Heart right ventricle (tissue), 16 donors: ENCODE measurements around the gene VAC14. TPM values are rescaled to one million over a fixed set of nuclear protein-coding genes. Genes with fewer than 3 reads are reported as not detected.

Source experiments
- ATAC-seq, 8 donors: fragments of 200-7000 bp; cut with Tn5 transposase; one replicate each; pipeline ENCODE4 v1.9.1; 2020; ENCODE audit warnings: mild to moderate bottlenecking in 8 of 8, moderate library complexity in 8 of 8, moderate number of reproducible peaks in 1 of 8
- DNase-seq, 2 donors: peaks; one replicate each; pipeline ENCODE4 v3.0.0-alpha.2; 2020
- H3K27ac ChIP-seq, 10 donors: fragments of 200-600 bp; sonication (generic) in 2 of 10; one replicate each; pipeline versions ENCODE4 v1.5.0 to v1.8.0; 2020 to 2022; ENCODE audit warnings: mild to moderate bottlenecking in 3 of 10
- H3K27me3 ChIP-seq, 7 donors: fragments of 200-600 bp; one replicate each; pipeline ENCODE4 v1.8.0; 2021 to 2022; ENCODE audit warnings: mild to moderate bottlenecking in 2 of 7
- H3K36me3 ChIP-seq, 9 donors: fragments of 200-600 bp; sonication (generic) in 1 of 9; one replicate each; pipeline versions ENCODE4 v1.5.0 to v1.8.0; 2020 to 2022; ENCODE audit warnings: mild to moderate bottlenecking in 2 of 9
- H3K4me1 ChIP-seq, 9 donors: fragments of 200-600 bp; sonication (generic) in 1 of 9; one replicate each; pipeline versions ENCODE4 v1.5.0 to v1.8.0; 2020 to 2022; ENCODE audit warnings: mild to moderate bottlenecking in 4 of 9
- H3K4me3 ChIP-seq, 10 donors: fragments of 200-600 bp; sonication (generic) in 2 of 10; one replicate each; pipeline versions ENCODE4 v1.5.0 to v1.8.0; 2020 to 2022; ENCODE audit warnings: mild to moderate bottlenecking in 7 of 10, moderate library complexity in 2 of 10
- H3K9me3 ChIP-seq, 11 donors: fragments of 200-600 bp in 10 of 11; sonication (generic) in 2 of 11; one replicate each; pipeline versions ENCODE4 v1.5.0 to v1.8.0; 2013 to 2022; ENCODE audit warnings: mild to moderate bottlenecking in 2 of 11, control low read depth in 1 of 11, moderate library complexity in 1 of 11
- WGBS, 2 donors: extraction: QIAGEN DNeasy Blood & Tissue Kit; methylation state at CpG; one replicate each; pipeline ENCODE4 v1.1.7; 2013; ENCODE audit warnings: inconsistent platforms in 1 of 2; 5-methylcytosine and 5-hydroxymethylcytosine counted together
- intact Hi-C, 10 donors: fragments of 100-400 bp; cut with DNase I; formaldehyde crosslinking; loops; one replicate each; pipeline versions ENCODE4 v1.11.1 to v1.14.2; 2022
- polyA plus RNA-seq, 2 donors: library from polyadenylated mRNA; stranded (reverse); fragments of 200-250 nt; gene quantifications; one replicate each; pipeline ENCODE4 v1.2.3, GENCODE V29; 2013
- total RNA-seq, 10 donors: library from RNA; stranded (reverse); fragmentation: NEBNext Ultra II Directional in 3 of 10; extraction: Animal tissue kit (Norgen Biotek cat#: 25700) in 3 of 10; gene quantifications; one replicate each; pipeline versions ENCODE4 v1.2.1 to v1.2.4, GENCODE V29; 2021 to 2023
- TF ChIP-seq, protein P1 (sequence below), 9 donors: fragments of 200-600 bp; sonication (generic) in 2 of 9; IDR thresholded peaks; one replicate each; pipeline versions ENCODE4 v1.5.0 to v1.8.0; 2021 to 2022; ENCODE audit warnings: antibody characterized with exemption in 9 of 9, mild to moderate bottlenecking in 5 of 9, moderate library complexity in 1 of 9
- donor health status: Arrhythmogenic right ventricular cardiomyopathy.
- donor health status: ischemic (EF 13 %, LVEDD 7.1; RV severe dilation, severe dysfunction).
- donor health status: healthy with polysubstance abuse.
- donor health status: DM: no; HTN: yes; CAD: no.
- donor health status: DM: no; HTN: no; CAD: no.
- donor health status: ischemic (EF 25% LVEDD 6.9; RV normal size, moderate dysfunction).
- donor health status: ischemic (EF 25% LVEDD 5.7; RV mildly dilated, moderate dysfunction).
- donor health status: healthy.
- donor health status: DM: yes; HTN: yes; CAD: no.
- donor health status: Ischemic cardiomyopathy.
- donor health status: ischemic (EF 35%, LVEDD 5.7; RV mildly dilated, moderate dysfunction).
- donor health status: nonischemic (EF 11% LVEDD 7.7; RV severe dilation, severe dysfunction).
- donor health status: DM: yes; HTN: yes; CAD: no.
- donor health status: PGD.
- donor health status: ischemic (EF 29% LVEDD 5.4; RV normal size, mild dysfunction).
- donor health status: nonischemic (EF 23%, LVEDD 6.1; RV moderate dilation, normal function).

Gene VAC14
- total and polyA plus RNA-seq, 12 donors: 19.2 to 43.7 (median 23.2) TPM

GRCh38 chr16:70678121-70678897, 122.6 kb downstream of the VAC14 start:
- 84 to 88% methylated on average over 22 of the region's 22 CpGs for WGBS, 2 donors
- Histone ChIP-seq H3K27ac (no peak overlapping the region), H3K9me3 (no peaks in the 10 kb centered on the region), H3K36me3 (peaks cover 0 to 68% (median 27%) of the 10 kb centered on the region in 9 donors), H3K4me1 (peaks cover 23 to 59% (median 32%) of the 10 kb centered on the region in 9 donors), H3K4me3 (no peak overlapping the region), H3K27me3 (no peaks in the 10 kb centered on the region)
- ATAC-seq (no peak), DNase-seq (peak in 1 of 2 donors; percentile 9)
- TF ChIP-seq, protein P1, sequence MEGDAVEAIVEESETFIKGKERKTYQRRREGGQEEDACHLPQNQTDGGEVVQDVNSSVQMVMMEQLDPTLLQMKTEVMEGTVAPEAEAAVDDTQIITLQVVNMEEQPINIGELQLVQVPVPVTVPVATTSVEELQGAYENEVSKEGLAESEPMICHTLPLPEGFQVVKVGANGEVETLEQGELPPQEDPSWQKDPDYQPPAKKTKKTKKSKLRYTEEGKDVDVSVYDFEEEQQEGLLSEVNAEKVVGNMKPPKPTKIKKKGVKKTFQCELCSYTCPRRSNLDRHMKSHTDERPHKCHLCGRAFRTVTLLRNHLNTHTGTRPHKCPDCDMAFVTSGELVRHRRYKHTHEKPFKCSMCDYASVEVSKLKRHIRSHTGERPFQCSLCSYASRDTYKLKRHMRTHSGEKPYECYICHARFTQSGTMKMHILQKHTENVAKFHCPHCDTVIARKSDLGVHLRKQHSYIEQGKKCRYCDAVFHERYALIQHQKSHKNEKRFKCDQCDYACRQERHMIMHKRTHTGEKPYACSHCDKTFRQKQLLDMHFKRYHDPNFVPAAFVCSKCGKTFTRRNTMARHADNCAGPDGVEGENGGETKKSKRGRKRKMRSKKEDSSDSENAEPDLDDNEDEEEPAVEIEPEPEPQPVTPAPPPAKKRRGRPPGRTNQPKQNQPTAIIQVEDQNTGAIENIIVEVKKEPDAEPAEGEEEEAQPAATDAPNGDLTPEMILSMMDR (IDR thresholded peaks at IDR 0.05): no peak
- intact Hi-C loops: loop anchor here in 3 of 10 donors (5.0 kb wide), 3 partner anchors 59 to 94 kb away; no protein-coding TSS in a partner anchor

GRCh38 chr16:70677499-70678120, 123.3 kb downstream of the VAC14 start:
- Histone ChIP-seq H3K27me3 (no peaks in the 10 kb centered on the region), H3K4me3 (no peak overlapping the region), H3K4me1 (peaks cover 22 to 52% (median 26%) of the 10 kb centered on the region in 9 donors), H3K27ac (no peak overlapping the region), H3K36me3 (peaks cover 0 to 75% (median 33%) of the 10 kb centered on the region in 9 donors), H3K9me3 (no peaks in the 10 kb centered on the region)
- peak in 1 of 2 donors; percentile 9 for DNase-seq
- intact Hi-C loops: loop anchor here in 3 of 10 donors (5.0 kb wide), 3 partner anchors 60 to 95 kb away; no protein-coding TSS in a partner anchor
- TF ChIP-seq, protein P1 (IDR thresholded peaks at IDR 0.05): no peak
- WGBS, 2 donors: 73 to 82% methylated on average over 15 of the region's 15 CpGs
- ATAC-seq: no peak

DNA sequence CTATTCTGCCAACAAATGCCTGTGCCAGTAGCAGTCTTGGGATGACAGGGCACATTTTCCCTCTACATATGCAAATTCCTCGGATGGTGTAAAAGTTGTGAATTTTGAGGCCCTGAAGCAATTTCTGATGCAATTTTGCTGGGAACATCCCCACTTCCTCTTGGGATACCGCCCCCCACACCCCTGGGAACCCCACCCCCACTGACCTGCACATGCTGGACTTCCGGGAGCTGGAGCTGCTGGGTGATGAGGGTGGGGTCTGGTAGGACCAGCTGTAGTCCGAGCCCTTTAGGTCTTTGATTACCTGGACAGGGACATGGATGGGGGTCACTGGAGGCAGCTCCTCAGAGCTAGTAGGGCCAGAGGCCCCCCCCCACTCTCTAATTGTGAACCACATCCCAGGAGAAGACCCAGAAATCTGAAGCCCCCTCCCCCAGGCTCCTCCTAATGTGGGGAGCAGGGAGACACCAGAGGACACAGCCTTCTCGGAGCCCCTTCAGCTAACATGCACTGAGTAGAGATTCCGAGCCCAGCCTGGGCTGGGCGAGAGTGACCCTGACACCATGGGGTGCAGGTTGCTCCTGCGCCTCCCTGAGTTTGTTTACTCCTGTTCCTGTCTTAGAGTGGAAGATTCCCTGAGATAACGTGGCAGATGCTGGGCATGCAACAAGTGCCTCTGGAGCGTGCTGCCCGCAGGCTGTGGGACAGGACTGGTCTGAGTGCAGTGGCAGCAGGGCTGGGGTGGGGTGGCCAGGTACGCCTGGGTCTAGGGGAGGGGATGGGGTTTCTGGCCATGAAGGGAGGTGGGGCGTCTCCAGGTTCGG, 124.1 kb downstream of the VAC14 start:
- Histone ChIP-seq H3K27me3 (no peaks in the 10 kb centered on the region), H3K36me3 (peaks cover 0 to 83% (median 33%) of the 10 kb centered on the region in 9 donors), H3K9me3 (no peaks in the 10 kb centered on the region), H3K27ac (peak overlapping the region in 4 of 10 donors; percentile 10 to 39 (median 22)), H3K4me1 (peaks cover 17 to 45% (median 18%) of the 10 kb centered on the region in 9 donors), H3K4me3 (no peak overlapping the region)
- TF ChIP-seq, protein P1 (IDR thresholded peaks at IDR 0.05): no peak
- DNase-seq (peak in 1 of 2 donors; percentile 9), ATAC-seq (no peak)
- intact Hi-C loops: loop anchor here in 3 of 10 donors (5.0 kb wide), 3 partner anchors 60 to 95 kb away; no protein-coding TSS in a partner anchor
- 85 to 91% methylated on average over 14 of the region's 14 CpGs for WGBS, 2 donors
